ENCODE results near the gene TNS1. TPM values are rescaled to one million over a fixed set of nuclear protein-coding genes. Genes with fewer than 3 reads are reported as not detected.

The TNS1 gene
- total and polyA plus RNA-seq, 10 of the 15 experiments (the other 5 are each of a cell fraction or from before 2014, with no cell fraction given), result 0.05 to 0.44 TPM; not detected in 8

DNA sequence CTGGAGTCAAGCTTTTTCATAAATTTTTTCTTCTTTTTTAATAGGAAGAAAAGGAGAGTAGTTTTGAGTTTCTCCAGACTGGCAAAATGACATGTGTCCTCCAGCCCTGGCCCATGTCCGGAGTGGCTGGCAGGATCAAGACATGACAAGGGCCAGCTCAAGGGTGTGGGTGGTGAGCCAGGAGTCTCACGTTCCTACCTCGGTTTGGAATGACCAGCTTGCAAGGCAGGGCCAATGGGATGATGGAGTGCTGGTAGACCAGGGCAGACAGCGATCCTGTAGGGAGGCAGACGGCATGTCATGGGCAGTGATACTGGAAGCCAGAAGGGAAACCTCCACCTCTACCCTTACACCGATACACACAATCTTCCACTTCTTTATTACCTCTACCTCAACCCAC is 190.6 kb downstream of the TNS1 start:
- intact Hi-C loops (cut with micrococcal nuclease; ENCODE audit: unreplicated experiment) (no loop called here), in situ Hi-C loops (cut with MboI) (no loop called here)
- CTCF ChIA-PET, result interaction anchor here (1.1 kb wide), 1 partner anchor 23 kb away, joined by 3 read pairs; no protein-coding TSS in a partner anchor
- Histone ChIP-seq H3K9ac (ENCODE audit: control insufficient read depth, insufficient read depth, low read length) (no peak overlapping the region), H2AFZ (ENCODE audit: control insufficient read depth, low read depth, low read length) (no peak overlapping the region), H3K36me3 (ENCODE audit: control insufficient read depth in 2 of 2, insufficient read depth in 2 of 2, low read length in 1 of 2) (no peaks in the 10 kb centered on the region), H3K4me1 (ENCODE audit: control insufficient read depth, insufficient read depth, low read length) (no peaks in the 10 kb centered on the region), H3K4me3 (no peak overlapping the region), H3K79me2 (ENCODE audit: control insufficient read depth, insufficient read depth, low read length) (no peaks in the 10 kb centered on the region), H3K9me3 (replicated peaks; ENCODE audit: control insufficient read depth, insufficient read depth, low read length) (no peaks in the 10 kb centered on the region), H4K20me1 (ENCODE audit: control insufficient read depth, insufficient read depth) (no peaks in the 10 kb centered on the region), H3K4me2 (ENCODE audit: control insufficient read depth, insufficient read depth) (no peak overlapping the region), H3K27ac (ENCODE audit: control insufficient read depth, insufficient read depth) (no peak overlapping the region), H3K27me3 (replicated peaks in 1 of 2; ENCODE audit: control insufficient read depth in 2 of 2, insufficient read depth in 2 of 2, low read length in 1 of 2) (peaks cover 0 to 2% of the 10 kb centered on the region in 2 experiments; a peak in 1 of 4 replicates)
- WGBS (ENCODE audit: insufficient coverage, insufficient replicate concordance, low lambda C conversion rate, missing lambda C conversion rate), result 37% methylated on average over 6 of the region's 6 CpGs
- POLR2A ChIA-PET, result no interaction called here
- DNase-seq (ENCODE audit: low read depth, low spot score) (no peak), ATAC-seq (no peak), FAIRE-seq (no peak)
- SMC1A ChIA-PET (ENCODE audit: uncharacterized antibody, unreplicated experiment), result no interaction called here
- TF ChIP-seq, protein P1, sequence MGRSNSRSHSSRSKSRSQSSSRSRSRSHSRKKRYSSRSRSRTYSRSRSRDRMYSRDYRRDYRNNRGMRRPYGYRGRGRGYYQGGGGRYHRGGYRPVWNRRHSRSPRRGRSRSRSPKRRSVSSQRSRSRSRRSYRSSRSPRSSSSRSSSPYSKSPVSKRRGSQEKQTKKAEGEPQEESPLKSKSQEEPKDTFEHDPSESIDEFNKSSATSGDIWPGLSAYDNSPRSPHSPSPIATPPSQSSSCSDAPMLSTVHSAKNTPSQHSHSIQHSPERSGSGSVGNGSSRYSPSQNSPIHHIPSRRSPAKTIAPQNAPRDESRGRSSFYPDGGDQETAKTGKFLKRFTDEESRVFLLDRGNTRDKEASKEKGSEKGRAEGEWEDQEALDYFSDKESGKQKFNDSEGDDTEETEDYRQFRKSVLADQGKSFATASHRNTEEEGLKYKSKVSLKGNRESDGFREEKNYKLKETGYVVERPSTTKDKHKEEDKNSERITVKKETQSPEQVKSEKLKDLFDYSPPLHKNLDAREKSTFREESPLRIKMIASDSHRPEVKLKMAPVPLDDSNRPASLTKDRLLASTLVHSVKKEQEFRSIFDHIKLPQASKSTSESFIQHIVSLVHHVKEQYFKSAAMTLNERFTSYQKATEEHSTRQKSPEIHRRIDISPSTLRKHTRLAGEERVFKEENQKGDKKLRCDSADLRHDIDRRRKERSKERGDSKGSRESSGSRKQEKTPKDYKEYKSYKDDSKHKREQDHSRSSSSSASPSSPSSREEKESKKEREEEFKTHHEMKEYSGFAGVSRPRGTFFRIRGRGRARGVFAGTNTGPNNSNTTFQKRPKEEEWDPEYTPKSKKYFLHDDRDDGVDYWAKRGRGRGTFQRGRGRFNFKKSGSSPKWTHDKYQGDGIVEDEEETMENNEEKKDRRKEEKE (IDR thresholded peaks at IDR 0.05), result no peak
- TF ChIP-seq CHD4 (IDR thresholded peaks at IDR 0.05) (no peak), NFXL1 (IDR thresholded peaks at IDR 0.05; ENCODE audit: borderline replicate concordance) (no peak), ZNF274 (IDR thresholded peaks at IDR 0.05; ENCODE audit: insufficient read depth, insufficient read length) (no peak), SUZ12 (IDR thresholded peaks at IDR 0.05; ENCODE audit: unreplicated experiment) (no peak), SP1 (IDR thresholded peaks at IDR 0.05; ENCODE audit: low read depth, low read length) (no peak), FOS (IDR thresholded peaks at IDR 0.05; ENCODE audit: borderline replicate concordance, extremely low read depth, insufficient read length) (no peak)
- TF ChIP-seq, protein P2, sequence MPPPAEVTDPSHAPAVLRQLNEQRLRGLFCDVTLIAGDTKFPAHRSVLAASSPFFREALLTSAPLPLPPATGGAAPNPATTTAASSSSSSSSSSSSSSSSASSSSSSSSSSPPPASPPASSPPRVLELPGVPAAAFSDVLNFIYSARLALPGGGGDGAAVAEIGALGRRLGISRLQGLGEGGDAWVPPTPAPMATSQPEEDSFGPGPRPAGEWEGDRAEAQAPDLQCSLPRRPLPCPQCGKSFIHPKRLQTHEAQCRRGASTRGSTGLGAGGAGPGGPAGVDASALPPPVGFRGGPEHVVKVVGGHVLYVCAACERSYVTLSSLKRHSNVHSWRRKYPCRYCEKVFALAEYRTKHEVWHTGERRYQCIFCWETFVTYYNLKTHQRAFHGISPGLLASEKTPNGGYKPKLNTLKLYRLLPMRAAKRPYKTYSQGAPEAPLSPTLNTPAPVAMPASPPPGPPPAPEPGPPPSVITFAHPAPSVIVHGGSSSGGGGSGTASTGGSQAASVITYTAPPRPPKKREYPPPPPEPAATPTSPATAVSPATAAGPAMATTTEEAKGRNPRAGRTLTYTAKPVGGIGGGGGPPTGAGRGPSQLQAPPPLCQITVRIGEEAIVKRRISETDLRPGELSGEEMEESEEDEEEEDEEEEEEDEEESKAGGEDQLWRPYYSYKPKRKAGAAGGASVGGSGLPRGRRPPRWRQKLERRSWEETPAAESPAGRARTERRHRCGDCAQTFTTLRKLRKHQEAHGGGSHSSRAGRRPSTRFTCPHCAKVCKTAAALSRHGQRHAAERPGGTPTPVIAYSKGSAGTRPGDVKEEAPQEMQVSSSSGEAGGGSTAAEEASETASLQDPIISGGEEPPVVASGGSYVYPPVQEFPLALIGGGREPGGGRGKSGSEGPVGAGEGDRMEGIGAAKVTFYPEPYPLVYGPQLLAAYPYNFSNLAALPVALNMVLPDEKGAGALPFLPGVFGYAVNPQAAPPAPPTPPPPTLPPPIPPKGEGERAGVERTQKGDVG (CRISPR knock-in tag; IDR thresholded peaks at IDR 0.05), result no peak
- no TSS peak for BruUV-seq (replicated peaks)
- RAD21 ChIA-PET (ENCODE audit: unreplicated experiment), result no interaction called here
